SU-DHL-6 (cell line): ENCODE results near the gene CLTCL1.

Experiments
- H2AFZ ChIP-seq: fragments of 200-600 bp; sonication (generic); 2 replicates; pipeline ENCODE4 v1.6.1; 2014; ENCODE audit warnings: low read depth, mild to moderate bottlenecking, moderate library complexity, mixed read lengths, antibody characterized with exemption, low read length; ENCODE audit not compliant: severe bottlenecking
- H3F3A ChIP-seq: fragments of 200-600 bp; shearing (Covaris generic); 2 replicates; pipeline ENCODE4 v1.6.0; 2016; ENCODE audit warnings: antibody characterized with exemption, mild to moderate bottlenecking; ENCODE audit not compliant: insufficient read depth
- H3K27ac ChIP-seq: fragments of 200-600 bp; sonication (generic); 2 replicates; pipeline ENCODE4 v1.5.1; 2016; ENCODE audit warnings: low read depth, mild to moderate bottlenecking, low read length, moderate library complexity, mixed read lengths
- H3K27me3 ChIP-seq: fragments of 200-600 bp; sonication (generic), shearing (Covaris generic); 2 replicates; pipeline ENCODE4 v1.6.0; 2014; ENCODE audit warnings: mild to moderate bottlenecking, low read length
- H3K36me3 ChIP-seq: fragments of 200-600 bp; sonication (generic); 2 replicates; pipeline ENCODE4 v1.6.1; 2014; ENCODE audit warnings: mild to moderate bottlenecking, low read length, mixed read lengths
- H3K4me2 ChIP-seq: fragments of 300-600, 200-600 bp; shearing (Covaris generic), sonication (generic); 2 replicates; pipeline ENCODE4 v1.6.0; 2014; ENCODE audit warnings: low read length, low read depth, mild to moderate bottlenecking; ENCODE audit not compliant: poor library complexity, severe bottlenecking
- H3K4me3 ChIP-seq: fragments of 200-600 bp; sonication (generic); 2 replicates; pipeline ENCODE4 v1.5.1; 2014; ENCODE audit warnings: antibody characterized with exemption, low read length, mild to moderate bottlenecking, mixed read lengths; ENCODE audit not compliant: insufficient read depth, poor library complexity, severe bottlenecking
- H3K79me2 ChIP-seq: fragments of 200-600 bp; sonication (generic); 2 replicates; pipeline ENCODE4 v1.6.1; 2014; ENCODE audit warnings: mild to moderate bottlenecking, low read length, moderate library complexity; ENCODE audit not compliant: insufficient read depth
- H3K9ac ChIP-seq: fragments of 200-600 bp; sonication (generic); 2 replicates; pipeline ENCODE4 v1.7.0; 2014; ENCODE audit warnings: mild to moderate bottlenecking, low read length
- H3K9me2 ChIP-seq: fragments of 200-600 bp; sonication (generic); replicated peaks from 2 replicates; pipeline ENCODE4 v1.6.1; 2014; ENCODE audit warnings: low read length; ENCODE audit not compliant: insufficient read depth
- H3K9me3 ChIP-seq: fragments of 200-600 bp; sonication (generic); 2 replicates; pipeline ENCODE4 v1.6.1; 2014; ENCODE audit warnings: low read length, mixed read lengths; ENCODE audit not compliant: insufficient read depth
- H4K20me1 ChIP-seq: fragments of 200-600 bp; sonication (generic); 2 replicates; pipeline ENCODE4 v1.6.1; 2014; ENCODE audit warnings: low read depth, mild to moderate bottlenecking, antibody characterized with exemption, low read length, moderate library complexity, mixed read lengths
- CTCF ChIP-seq: fragments of 200-600 bp; sonication (generic); IDR thresholded peaks from one replicate; pipeline ENCODE4 v1.5.1; 2017; ENCODE audit warnings: antibody characterized with exemption, mild to moderate bottlenecking, low read length, moderate library complexity; ENCODE audit not compliant: insufficient read depth, poor library complexity, severe bottlenecking
- EZH2phosphoT487 ChIP-seq: fragments of 200-600 bp; sonication (generic), shearing (Covaris generic); conservative IDR thresholded peaks from 2 replicates; pipeline ENCODE4 v1.6.1; 2018; ENCODE audit warnings: mild to moderate bottlenecking, antibody characterized with exemption, low read length, moderate library complexity, mixed read lengths

CLTCL1 gene

GRCh38 chr22:19196841-19197612, 94.5 kb downstream of the CLTCL1 start:
- no peak overlapping the region for H3K4me2 ChIP-seq
- H3K4me3 ChIP-seq, result no peak overlapping the region
- no peaks in the 10 kb centered on the region for H3F3A ChIP-seq
- no peaks in the 10 kb centered on the region for H3K9me2 ChIP-seq
- no peaks in the 10 kb centered on the region for H3K36me3 ChIP-seq
- H3K9me3 ChIP-seq, result no peaks in the 10 kb centered on the region
- H3K79me2 ChIP-seq, result no peaks in the 10 kb centered on the region
- no peak overlapping the region for H3K27ac ChIP-seq
- no peaks in the 10 kb centered on the region for H3K27me3 ChIP-seq
- H4K20me1 ChIP-seq, result no peaks in the 10 kb centered on the region
- TF ChIP-seq EZH2phosphoT487, result no peak
- no peak for TF ChIP-seq CTCF
- no peak overlapping the region for H2AFZ ChIP-seq
- H3K9ac ChIP-seq, result no peak overlapping the region

GRCh38 chr22:19195796-19196731, 95.5 kb downstream of the CLTCL1 start:
- no peaks in the 10 kb centered on the region for H3K36me3 ChIP-seq
- H3K27ac ChIP-seq, result no peak overlapping the region
- no peak overlapping the region for H3K4me2 ChIP-seq
- H3K9ac ChIP-seq, result no peak overlapping the region
- no peaks in the 10 kb centered on the region for H4K20me1 ChIP-seq
- H2AFZ ChIP-seq, result no peak overlapping the region
- no peaks in the 10 kb centered on the region for H3K79me2 ChIP-seq
- TF ChIP-seq CTCF (no peak), EZH2phosphoT487 (no peak)
- no peaks in the 10 kb centered on the region for H3K27me3 ChIP-seq
- H3K4me3 ChIP-seq, result no peak overlapping the region
- H3F3A ChIP-seq, result no peaks in the 10 kb centered on the region
- no peaks in the 10 kb centered on the region for H3K9me3 ChIP-seq
- H3K9me2 ChIP-seq, result no peaks in the 10 kb centered on the region

- H2AFZ ChIP-seq, result no peak overlapping the region
- H3K4me2 ChIP-seq, result no peak overlapping the region
- H4K20me1 ChIP-seq, result no peaks in the 10 kb centered on the region
- H3K27ac ChIP-seq, result no peak overlapping the region
- no peaks in the 10 kb centered on the region for H3K9me2 ChIP-seq
- H3K36me3 ChIP-seq, result no peaks in the 10 kb centered on the region
- H3K27me3 ChIP-seq, result no peaks in the 10 kb centered on the region
- H3K79me2 ChIP-seq, result no peaks in the 10 kb centered on the region
- TF ChIP-seq CTCF (no peak), EZH2phosphoT487 (no peak)
- no peaks in the 10 kb centered on the region for H3F3A ChIP-seq
- no peaks in the 10 kb centered on the region for H3K9me3 ChIP-seq
- H3K4me3 ChIP-seq, result no peak overlapping the region
- H3K9ac ChIP-seq, result no peak overlapping the region
Measured at GRCh38 chr22:19194766-19195536, 96.6 kb downstream of the CLTCL1 start.
